IMR-90 (cell line): Measurements from ENCODE around the gene INTU. TPM values are rescaled to one million over a fixed set of nuclear protein-coding genes. Genes with fewer than 3 reads are reported as not detected.

Experiments
- ATAC-seq: fragments of 200-7000 bp; cut with Tn5 transposase; 2 replicates; pipeline ENCODE4 v1.9.1; 2020; ENCODE audit warnings: low read depth, mild to moderate bottlenecking, moderate library complexity
- BruUV-seq: library from RNA; stranded (reverse); fragments of 400-500 nt; replicated peaks from 2 replicates; lab custom pipeline; 2021; lab: Mats Ljungman, UMichigan
- CTCF ChIA-PET: fragments of 300-600 bp; formaldehyde crosslinking; extraction: SDS; loops from one replicate; lab custom pipeline; 2021; ENCODE audit warnings: antibody characterized with exemption; lab: Yijun Ruan, JAX
- POLR2A ChIA-PET: fragments of 300-600 bp; sonication (Branson Sonifier 250); formaldehyde crosslinking; loops from one replicate; lab custom pipeline; 2022; ENCODE audit warnings: antibody characterized with exemption; ENCODE audit not compliant: unreplicated experiment; lab: Charles Lee
- DNase-seq: peaks from one replicate; pipeline ENCODE4 v3.0.0; 2013
- H2AFZ ChIP-seq: replicated peaks from 2 replicates; pipeline ENCODE3; 2013; ENCODE audit warnings: low read length, mild to moderate bottlenecking; ENCODE audit not compliant: poor library complexity
- H2AK5ac ChIP-seq: 2 replicates; pipeline ENCODE4 v1.6.1; 2013; ENCODE audit warnings: low read depth, low read length, inconsistent platforms
- H2AK9ac ChIP-seq: replicated peaks from 2 replicates; pipeline ENCODE3; 2013; ENCODE audit warnings: mild to moderate bottlenecking, low read depth, low read length, moderate library complexity; ENCODE audit not compliant: poor library complexity
- H2BK120ac ChIP-seq: 2 replicates; pipeline ENCODE4 v1.6.1; 2013; ENCODE audit warnings: low read depth, low read length, inconsistent platforms
- H2BK15ac ChIP-seq: 3 replicates; pipeline ENCODE4 v1.6.1; 2013; ENCODE audit warnings: low read depth, low read length, inconsistent platforms
- H2BK20ac ChIP-seq: 2 replicates; pipeline ENCODE4 v1.6.1; 2013; ENCODE audit warnings: low read depth, mild to moderate bottlenecking, inconsistent platforms, low read length, moderate library complexity
- H2BK5ac ChIP-seq: 2 replicates; pipeline ENCODE4 v1.6.1; 2013; ENCODE audit warnings: mild to moderate bottlenecking, low read depth, low read length, inconsistent platforms; ENCODE audit not compliant: poor library complexity, severe bottlenecking
- H3K14ac ChIP-seq: replicated peaks from 2 replicates; pipeline ENCODE4 v1.6.1; 2013; ENCODE audit warnings: low read depth, low read length, inconsistent platforms
- H3K18ac ChIP-seq: 2 replicates; pipeline ENCODE4 v1.6.1; 2013; ENCODE audit warnings: low read depth, low read length, control low read depth
- H3K23ac ChIP-seq: 2 replicates; pipeline ENCODE4 v1.6.1; 2013; ENCODE audit warnings: low read depth, low read length, inconsistent platforms
- H3K27ac ChIP-seq: 2 replicates; pipeline ENCODE4 v1.5.1; 2013; ENCODE audit warnings: mild to moderate bottlenecking, control low read depth, low read length; ENCODE audit not compliant: insufficient read depth
- H3K27me3 ChIP-seq: 2 replicates; pipeline ENCODE4 v1.6.1; 2013; ENCODE audit warnings: low read length; ENCODE audit not compliant: control insufficient read depth, insufficient read depth
- H3K36me3 ChIP-seq: 2 replicates; pipeline ENCODE4 v1.6.1; 2013; ENCODE audit warnings: low read length, mixed read lengths; ENCODE audit not compliant: control insufficient read depth, insufficient read depth
- H3K4ac ChIP-seq: 2 replicates; pipeline ENCODE4 v1.6.1; 2013; ENCODE audit warnings: low read depth, low read length, inconsistent platforms
- H3K4me1 ChIP-seq: 2 replicates; pipeline ENCODE4 v1.6.1; 2013; ENCODE audit warnings: low read length, mixed read lengths; ENCODE audit not compliant: control insufficient read depth, insufficient read depth
- H3K4me2 ChIP-seq: 2 replicates; pipeline ENCODE4 v1.6.1; 2013; ENCODE audit warnings: low read depth, mild to moderate bottlenecking, control low read depth, low read length, moderate library complexity
- H3K4me3 ChIP-seq: 2 replicates; pipeline ENCODE4 v1.5.1; 2013; ENCODE audit warnings: low read depth, mild to moderate bottlenecking, control low read depth, low read length, moderate library complexity; ENCODE audit not compliant: insufficient read depth
- H3K56ac ChIP-seq: 2 replicates; pipeline ENCODE4 v1.6.1; 2013; ENCODE audit warnings: low read length, inconsistent platforms; ENCODE audit not compliant: insufficient read depth; ENCODE audit errors: extremely low read depth
- H3K79me1 ChIP-seq, 2 experiments: 2 replicates each; pipeline ENCODE4 v1.6.1; 2013; ENCODE audit warnings: low read length in 2 of 2, inconsistent platforms in 1 of 2, low read depth in 1 of 2
- H3K9ac ChIP-seq: 2 replicates; pipeline ENCODE4 v1.6.1; 2013; ENCODE audit warnings: low read depth, low read length, control low read depth
- H3K9me1 ChIP-seq: 2 replicates; pipeline ENCODE4 v1.6.1; 2013; ENCODE audit warnings: low read length, inconsistent platforms; ENCODE audit not compliant: insufficient read depth
- H3K9me3 ChIP-seq: 2 replicates; pipeline ENCODE4 v1.6.1; 2013; ENCODE audit warnings: low read length; ENCODE audit not compliant: control insufficient read depth, insufficient read depth
- H4K20me1 ChIP-seq: 2 replicates; pipeline ENCODE4 v1.6.1; 2013; ENCODE audit warnings: low read length, inconsistent platforms; ENCODE audit not compliant: insufficient read depth
- H4K5ac ChIP-seq: 2 replicates; pipeline ENCODE4 v1.6.1; 2013; ENCODE audit warnings: mild to moderate bottlenecking, low read depth, low read length, control low read depth
- H4K8ac ChIP-seq, 2 experiments: 2 replicates each; pipeline ENCODE4 v1.6.1; 2013; ENCODE audit warnings: low read depth in 2 of 2, low read length in 2 of 2, control low read depth in 1 of 2, inconsistent platforms in 1 of 2
- H4K91ac ChIP-seq: 2 replicates; pipeline ENCODE4 v1.6.1; 2013; ENCODE audit warnings: low read depth, low read length, inconsistent platforms; ENCODE audit not compliant: insufficient read depth
- BHLHE40 ChIP-seq: fragments of 150-350 bp; IDR thresholded peaks from 2 replicates; pipeline ENCODE4 v1.6.1; 2016; ENCODE audit warnings: mild to moderate bottlenecking, low read depth, low read length
- CEBPB ChIP-seq: IDR thresholded peaks from 2 replicates; pipeline ENCODE4 v1.6.1; 2012; ENCODE audit warnings: low read depth, low read length, improper control_type of control experiment
- CHD1 ChIP-seq: IDR thresholded peaks from 2 replicates; pipeline ENCODE4 v1.6.1; 2012; ENCODE audit warnings: low read depth, low read length, improper control_type of control experiment
- ELK1 ChIP-seq: fragments of 150-350 bp; IDR thresholded peaks from 2 replicates; pipeline ENCODE4 v1.6.1; 2016; ENCODE audit warnings: low read depth, mild to moderate bottlenecking, low read length, moderate library complexity, borderline replicate concordance
- FOS ChIP-seq: fragments of 150-350 bp; IDR thresholded peaks from 2 replicates; pipeline ENCODE4 v1.6.1; 2016; ENCODE audit warnings: low read depth, low read length
- MXI1 ChIP-seq: IDR thresholded peaks from 2 replicates; pipeline ENCODE4 v1.6.1; 2012; ENCODE audit warnings: low read depth, mild to moderate bottlenecking, low read length, moderate library complexity, borderline replicate concordance
- NFE2L2 ChIP-seq: fragments of 150-350 bp; IDR thresholded peaks from 2 replicates; pipeline ENCODE4 v1.6.1; 2016; ENCODE audit warnings: low read depth, mild to moderate bottlenecking, low read length
- RAD21 ChIP-seq: IDR thresholded peaks from 2 replicates; pipeline ENCODE4 v1.6.1; 2012; ENCODE audit warnings: low read length, improper control_type of control experiment
- RCOR1 ChIP-seq: IDR thresholded peaks from 2 replicates; pipeline ENCODE4 v1.6.1; 2012; ENCODE audit warnings: mild to moderate bottlenecking, low read length, improper control_type of control experiment; ENCODE audit not compliant: insufficient replicate concordance
- RFX5 ChIP-seq: IDR thresholded peaks from 2 replicates; pipeline ENCODE4 v1.8.0; 2012; ENCODE audit warnings: low read depth, mild to moderate bottlenecking, low read length, moderate library complexity
- SMC3 ChIP-seq: fragments of 150-350 bp; IDR thresholded peaks from 2 replicates; pipeline ENCODE4 v1.6.1; 2016; ENCODE audit warnings: low read depth, mild to moderate bottlenecking, antibody characterized with exemption, low read length, moderate library complexity
- WGBS, 2 experiments: methylation state at CpG; one replicate each; pipeline versions ENCODE4 v1.1.5 to v1.1.7; 2013; ENCODE audit warnings: missing lambda C conversion rate in 2 of 2; ENCODE audit not compliant: insufficient read length in 1 of 2; ENCODE audit errors: extremely low coverage in 2 of 2; 5-methylcytosine and 5-hydroxymethylcytosine counted together
- dilution Hi-C: fragments of 300-500 bp; cut with HindIII; formaldehyde crosslinking; loops from one replicate; pipeline ENCODE4 v1.14.3; 2018; ENCODE audit warnings: low sequenced_read_pairs; ENCODE audit not compliant: unreplicated experiment
- in situ Hi-C: fragments of 300-500 bp; cut with MboI; formaldehyde crosslinking; loops from 3 replicates; pipeline ENCODE4 v1.14.3; 2019; ENCODE audit warnings: low sequenced_read_pairs, inconsistent platforms, mixed read lengths
- intact Hi-C: fragments of 100-400 bp; cut with micrococcal nuclease; formaldehyde crosslinking; loops from 2 replicates; pipeline ENCODE4 v1.10.0; 2022
- polyA plus RNA-seq, 3 experiments: library from polyadenylated mRNA; depleted of rRNA; stranded (reverse); fragments of >200 nt; gene quantifications; 2 replicates each; pipeline ENCODE4 v1.2.3, GENCODE V29; 2012; ENCODE audit warnings: low replicate concordance in 1 of 3
- total RNA-seq: library from RNA; depleted of rRNA; stranded (reverse); fragments of >200 nt; gene quantifications from 2 replicates; pipeline ENCODE4 v1.2.3, GENCODE V29; 2012
- TF ChIP-seq, protein P1 (sequence below): fragments of 150-350 bp; IDR thresholded peaks from 2 replicates; pipeline ENCODE4 v1.6.1; 2017; ENCODE audit warnings: mild to moderate bottlenecking, antibody characterized with exemption, low read length, low read depth

INTU gene
- total and polyA plus RNA-seq, 2 of the 4 experiments (the other 2 are of a cell fraction): 6.5 to 10.8 TPM

DNA sequence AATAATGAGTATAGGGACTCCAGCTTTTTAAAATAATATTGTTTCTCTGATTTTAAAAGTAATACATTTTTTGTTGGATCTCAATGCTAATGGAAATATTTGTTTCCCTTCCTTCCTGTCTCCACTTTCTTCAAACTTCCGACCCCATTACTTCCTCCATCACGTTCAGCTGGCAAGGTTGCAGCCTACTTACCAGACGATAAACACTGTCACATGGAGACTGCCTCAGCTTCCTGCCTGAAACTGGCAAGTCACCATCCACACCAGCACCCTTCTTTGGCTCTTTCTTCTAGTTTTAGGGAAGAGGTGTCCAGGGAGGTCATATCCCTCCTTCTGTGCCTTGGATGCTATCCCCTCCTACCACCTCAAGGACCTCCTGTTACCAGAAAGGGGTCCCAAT, 3.4 kb upstream of the INTU start:
- CTCF ChIA-PET: no interaction called here

More for the DNA sequence above, 3.4 kb upstream of the INTU start:
- in situ Hi-C loops: no loop called here
- Histone ChIP-seq H4K91ac (no peak overlapping the region), H3K4me2 (no peak overlapping the region), H4K8ac (no peak overlapping the region), H2BK5ac (no peak overlapping the region), H2AK9ac (no peak overlapping the region), H3K23ac (no peak overlapping the region), H3K4ac (no peak overlapping the region), H3K36me3 (no peaks in the 10 kb centered on the region), H3K14ac (no peak overlapping the region), H3K9me3 (no peaks in the 10 kb centered on the region), H3K56ac (no peak overlapping the region), H3K18ac (no peak overlapping the region), H2BK120ac (no peak overlapping the region), H3K9me1 (no peaks in the 10 kb centered on the region), H2BK20ac (no peak overlapping the region), H2AFZ (peak overlapping the region; percentile 39), H3K27me3 (no peaks in the 10 kb centered on the region), H3K4me1 (no peaks in the 10 kb centered on the region), H2AK5ac (no peak overlapping the region), H4K20me1 (no peaks in the 10 kb centered on the region), H3K9ac (no peak overlapping the region), H3K4me3 (no peak overlapping the region), H4K5ac (no peak overlapping the region), H3K79me1 (peaks cover 3 to 8% of the 10 kb centered on the region in 2 experiments; a peak in 2 of 4 replicates), H2BK15ac (no peak overlapping the region), H3K27ac (no peak overlapping the region)
- no peak for ATAC-seq
- dilution Hi-C loops: no loop called here
- no TSS peak for BruUV-seq
- no peak for DNase-seq
- intact Hi-C loops: no loop called here
- no CpG with 5 or more reads among the region's 3 CpGs for WGBS, 2 experiments
- TF ChIP-seq BHLHE40: no peak
- no peak for TF ChIP-seq SMC3
- no peak for TF ChIP-seq RAD21
- TF ChIP-seq NFE2L2: no peak
- no peak for TF ChIP-seq RFX5
- TF ChIP-seq CHD1: no peak
- no peak for TF ChIP-seq FOS
- TF ChIP-seq ELK1: no peak
- no peak for TF ChIP-seq CEBPB
- no peak for TF ChIP-seq MXI1
- no peak for TF ChIP-seq RCOR1
- TF ChIP-seq, protein P1, sequence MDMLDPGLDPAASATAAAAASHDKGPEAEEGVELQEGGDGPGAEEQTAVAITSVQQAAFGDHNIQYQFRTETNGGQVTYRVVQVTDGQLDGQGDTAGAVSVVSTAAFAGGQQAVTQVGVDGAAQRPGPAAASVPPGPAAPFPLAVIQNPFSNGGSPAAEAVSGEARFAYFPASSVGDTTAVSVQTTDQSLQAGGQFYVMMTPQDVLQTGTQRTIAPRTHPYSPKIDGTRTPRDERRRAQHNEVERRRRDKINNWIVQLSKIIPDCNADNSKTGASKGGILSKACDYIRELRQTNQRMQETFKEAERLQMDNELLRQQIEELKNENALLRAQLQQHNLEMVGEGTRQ: no peak
- POLR2A ChIA-PET: no interaction called here
